ENCODE data around the gene ST3GAL3. TPM values are rescaled to one million over a fixed set of nuclear protein-coding genes. Genes with fewer than 3 reads are reported as not detected.

The ST3GAL3 gene
- total RNA-seq, 1 experiment from 2014 or later: 19.3 TPM

GRCh38 chr1:43880604-43881003, 173.3 kb downstream of the ST3GAL3 start:
- no peak overlapping the region for H3K4me3 ChIP-seq
- BruUV-seq (replicated peaks): no TSS peak
- DNase-seq: no peak
- H3K4me1 ChIP-seq (replicated peaks; ENCODE audit: insufficient read depth): no peaks in the 10 kb centered on the region
- no peaks in the 10 kb centered on the region for H3K9me2 ChIP-seq (ENCODE audit: insufficient read depth)
- H3K4me2 ChIP-seq: no peak overlapping the region
- no peak overlapping the region for H2AFZ ChIP-seq
- no peaks in the 10 kb centered on the region for H4K20me1 ChIP-seq (ENCODE audit: insufficient read depth)
- POLR2A ChIA-PET (ENCODE audit: unreplicated experiment): no interaction called here
- H3K9me3 ChIP-seq (ENCODE audit: insufficient read depth, low read depth): no peaks in the 10 kb centered on the region
- no peak overlapping the region for H3K27ac ChIP-seq
- no peaks in the 10 kb centered on the region for H3K79me2 ChIP-seq (ENCODE audit: low read depth)
- intact Hi-C loops (cut with micrococcal nuclease; ENCODE audit: unreplicated experiment): no loop called here
- no peak for TF ChIP-seq CTCF (conservative IDR thresholded peaks at IDR 0.05)
- no peaks in the 10 kb centered on the region for H3F3A ChIP-seq (ENCODE audit: insufficient read depth, low read depth)
- CTCF ChIA-PET: no interaction called here
- H3K27me3 ChIP-seq (ENCODE audit: insufficient read depth, low read depth): no peaks in the 10 kb centered on the region
- H3K36me3 ChIP-seq (ENCODE audit: low read depth): no peaks in the 10 kb centered on the region

GRCh38 chr1:43881415-43881814, 174.1 kb downstream of the ST3GAL3 start:
- no peaks in the 10 kb centered on the region for H3F3A ChIP-seq (ENCODE audit: insufficient read depth, low read depth)
- no peak for TF ChIP-seq EZH2 (IDR thresholded peaks at IDR 0.05; ENCODE audit: low read depth)
- TF ChIP-seq CTCF (conservative IDR thresholded peaks at IDR 0.05): no peak
- H3K9me3 ChIP-seq (ENCODE audit: insufficient read depth, low read depth): no peaks in the 10 kb centered on the region
- no peaks in the 10 kb centered on the region for H4K20me1 ChIP-seq (ENCODE audit: insufficient read depth)
- no peaks in the 10 kb centered on the region for H3K9me2 ChIP-seq (ENCODE audit: insufficient read depth)
- POLR2A ChIA-PET (ENCODE audit: unreplicated experiment): interaction anchor here (0.6 kb wide), 1 partner anchor 42 kb away, joined by 4 read pairs; no protein-coding TSS in a partner anchor
- H2AFZ ChIP-seq: no peak overlapping the region
- no peak overlapping the region for H3K4me3 ChIP-seq
- H3K4me1 ChIP-seq (replicated peaks; ENCODE audit: insufficient read depth): no peaks in the 10 kb centered on the region
- H3K27ac ChIP-seq: no peak overlapping the region
- H3K27me3 ChIP-seq (ENCODE audit: insufficient read depth, low read depth): no peaks in the 10 kb centered on the region
- intact Hi-C loops (cut with micrococcal nuclease; ENCODE audit: unreplicated experiment): no loop called here
- H3K4me2 ChIP-seq: no peak overlapping the region
- no TSS peak for BruUV-seq (replicated peaks)
- no peaks in the 10 kb centered on the region for H3K36me3 ChIP-seq (ENCODE audit: low read depth)
- DNase-seq: no peak
- CTCF ChIA-PET: no interaction called here
- no peaks in the 10 kb centered on the region for H3K79me2 ChIP-seq (ENCODE audit: low read depth)

GRCh38 chr1:43882763-43883162, 175.4 kb downstream of the ST3GAL3 start:
- H3K27ac ChIP-seq: no peak overlapping the region
- intact Hi-C loops (cut with micrococcal nuclease; ENCODE audit: unreplicated experiment): no loop called here
- H3F3A ChIP-seq (ENCODE audit: insufficient read depth, low read depth): no peaks in the 10 kb centered on the region
- POLR2A ChIA-PET (ENCODE audit: unreplicated experiment): interaction anchor here (0.7 kb wide), 1 partner anchor 933 kb away, joined by 3 read pairs; no protein-coding TSS in a partner anchor
- no peaks in the 10 kb centered on the region for H3K36me3 ChIP-seq (ENCODE audit: low read depth)
- no TSS peak for BruUV-seq (replicated peaks)
- H3K4me2 ChIP-seq: no peak overlapping the region
- TF ChIP-seq EZH2 (IDR thresholded peaks at IDR 0.05; ENCODE audit: low read depth) (no peak), CTCF (conservative IDR thresholded peaks at IDR 0.05) (no peak)
- H3K4me3 ChIP-seq: no peak overlapping the region
- H3K9me2 ChIP-seq (ENCODE audit: insufficient read depth): no peaks in the 10 kb centered on the region
- no peaks in the 10 kb centered on the region for H3K9me3 ChIP-seq (ENCODE audit: insufficient read depth, low read depth)
- H3K79me2 ChIP-seq (ENCODE audit: low read depth): no peaks in the 10 kb centered on the region
- 0 out of 2 replicates have a peak, but pooled peaks cover 1% of the 10 kb centered on the region for H3K4me1 ChIP-seq (replicated peaks; ENCODE audit: insufficient read depth)
- H3K27me3 ChIP-seq (ENCODE audit: insufficient read depth, low read depth): no peaks in the 10 kb centered on the region
- H2AFZ ChIP-seq: no peak overlapping the region
- DNase-seq: no peak
- H4K20me1 ChIP-seq (ENCODE audit: insufficient read depth): no peaks in the 10 kb centered on the region
- CTCF ChIA-PET: no interaction called here

All from PC-9 (cell line).